Mucosa of stomach (tissue), 1 donor: Measurements from ENCODE around the gene FBXO11.

Source experiments
- H3K27me3 ChIP-seq: one replicate; pipeline ENCODE4 v1.7.0; 2013; ENCODE audit warnings: mild to moderate bottlenecking, low read length; ENCODE audit not compliant: control insufficient read depth, insufficient read depth
- H3K36me3 ChIP-seq: one replicate; pipeline ENCODE4 v1.7.0; 2013; ENCODE audit warnings: low read length; ENCODE audit not compliant: control insufficient read depth, insufficient read depth
- H3K4me1 ChIP-seq: one replicate; pipeline ENCODE4 v1.7.0; 2013; ENCODE audit warnings: mild to moderate bottlenecking, low read length; ENCODE audit not compliant: control insufficient read depth, insufficient read depth
- H3K4me3 ChIP-seq: one replicate; pipeline ENCODE4 v1.7.0; 2013; ENCODE audit warnings: low read length
- H3K9ac ChIP-seq: one replicate; pipeline ENCODE4 v1.7.0; 2013; ENCODE audit warnings: mild to moderate bottlenecking, low read length, moderate library complexity
- H3K9me3 ChIP-seq: one replicate; pipeline ENCODE4 v1.7.0; 2013; ENCODE audit warnings: mild to moderate bottlenecking, low read length, moderate library complexity; ENCODE audit not compliant: control insufficient read depth
- donor health status: Pancreatic carcinoma.

Gene FBXO11

DNA sequence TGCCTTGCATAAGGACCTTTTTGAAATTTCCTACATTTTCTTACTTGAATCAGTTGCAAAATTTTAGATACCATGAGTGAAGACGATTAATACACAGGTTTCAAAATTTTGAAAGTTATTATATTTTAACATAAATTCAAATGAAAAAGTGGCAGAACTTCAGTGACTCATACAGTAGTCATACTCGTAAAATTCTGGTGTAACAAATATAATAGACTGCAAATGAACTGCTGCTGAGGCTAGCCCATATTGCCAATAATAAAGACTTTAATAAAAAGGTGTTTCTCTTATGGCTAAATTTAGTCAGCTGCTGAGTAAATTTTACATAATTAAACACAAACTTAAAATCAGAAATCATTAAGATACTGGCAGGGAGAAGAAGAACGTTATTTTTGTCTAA, 86.5 kb downstream of the FBXO11 start:
- H3K9me3 ChIP-seq: no peaks in the 10 kb centered on the region
- no peak overlapping the region for H3K4me3 ChIP-seq
- no peak overlapping the region for H3K9ac ChIP-seq
- no peaks in the 10 kb centered on the region for H3K27me3 ChIP-seq
- no peaks in the 10 kb centered on the region for H3K4me1 ChIP-seq
- H3K36me3 ChIP-seq: no peaks in the 10 kb centered on the region

DNA sequence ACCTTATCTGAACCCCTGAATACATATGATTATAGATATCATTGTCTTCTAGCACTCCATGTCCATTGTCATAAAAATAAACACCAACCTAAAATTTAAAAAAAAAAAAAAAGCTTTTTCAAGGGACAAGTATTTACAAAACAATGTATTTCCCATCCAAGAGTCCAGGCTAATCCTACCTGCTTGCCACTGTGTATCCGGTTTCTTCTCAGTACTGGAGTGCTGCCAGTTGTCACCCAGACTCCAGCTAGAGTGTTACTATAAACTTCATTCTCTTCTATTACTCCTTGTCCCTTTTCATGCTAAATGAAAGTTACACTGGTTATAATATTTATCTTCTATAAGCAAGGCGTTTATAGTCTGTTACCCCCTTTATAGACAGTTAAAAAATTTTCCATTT, 87.5 kb downstream of the FBXO11 start:
- Histone ChIP-seq H3K9ac (no peak overlapping the region), H3K36me3 (no peaks in the 10 kb centered on the region), H3K4me3 (no peak overlapping the region), H3K27me3 (no peaks in the 10 kb centered on the region), H3K4me1 (no peaks in the 10 kb centered on the region), H3K9me3 (no peaks in the 10 kb centered on the region)

DNA sequence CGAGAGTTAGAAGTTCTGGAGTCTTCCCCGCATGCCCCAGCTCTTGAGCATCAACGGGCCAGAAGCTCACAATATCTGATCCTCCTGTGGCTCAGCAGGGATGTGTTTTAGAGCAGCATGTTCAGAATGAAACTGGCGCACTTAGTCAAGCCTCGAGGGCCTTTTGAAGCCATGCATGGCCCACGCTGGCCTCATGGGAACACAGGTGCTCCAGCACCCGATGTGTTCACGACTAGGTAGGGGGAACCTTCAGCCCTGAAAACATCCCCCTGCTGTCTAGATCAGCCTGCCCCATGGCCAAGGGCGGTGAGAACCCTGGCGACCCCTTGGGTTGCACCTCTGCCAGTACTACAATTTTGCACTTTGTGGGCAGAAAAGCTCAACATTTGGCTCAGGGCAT, 90.5 kb downstream of the FBXO11 start:
- H3K4me3 ChIP-seq: no peak overlapping the region
- H3K9ac ChIP-seq: no peak overlapping the region
- H3K27me3 ChIP-seq: no peaks in the 10 kb centered on the region
- no peaks in the 10 kb centered on the region for H3K4me1 ChIP-seq
- no peaks in the 10 kb centered on the region for H3K9me3 ChIP-seq
- no peaks in the 10 kb centered on the region for H3K36me3 ChIP-seq

DNA sequence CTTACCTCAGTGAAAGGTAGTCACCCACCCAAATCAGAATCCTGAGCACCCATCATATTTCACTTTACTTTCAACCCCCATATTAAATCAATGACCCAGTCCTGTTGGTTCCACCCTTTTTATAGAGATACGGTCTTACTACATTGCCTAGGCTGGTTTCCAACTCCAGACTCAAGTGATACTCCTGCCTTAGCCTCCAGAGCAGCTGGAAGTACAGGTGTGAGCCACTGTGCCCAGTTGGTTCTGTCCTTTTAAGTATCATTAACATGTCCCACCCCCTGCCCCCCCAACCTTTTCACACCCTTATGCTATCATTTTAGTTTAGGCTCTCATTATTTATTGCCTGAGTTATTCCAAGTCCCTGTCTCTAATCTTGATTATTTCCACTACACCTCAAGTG, 94.6 kb downstream of the FBXO11 start:
- no peak overlapping the region for H3K9ac ChIP-seq
- H3K27me3 ChIP-seq: no peaks in the 10 kb centered on the region
- H3K36me3 ChIP-seq: no peaks in the 10 kb centered on the region
- no peak overlapping the region for H3K4me3 ChIP-seq
- H3K4me1 ChIP-seq: no peaks in the 10 kb centered on the region
- no peaks in the 10 kb centered on the region for H3K9me3 ChIP-seq

DNA sequence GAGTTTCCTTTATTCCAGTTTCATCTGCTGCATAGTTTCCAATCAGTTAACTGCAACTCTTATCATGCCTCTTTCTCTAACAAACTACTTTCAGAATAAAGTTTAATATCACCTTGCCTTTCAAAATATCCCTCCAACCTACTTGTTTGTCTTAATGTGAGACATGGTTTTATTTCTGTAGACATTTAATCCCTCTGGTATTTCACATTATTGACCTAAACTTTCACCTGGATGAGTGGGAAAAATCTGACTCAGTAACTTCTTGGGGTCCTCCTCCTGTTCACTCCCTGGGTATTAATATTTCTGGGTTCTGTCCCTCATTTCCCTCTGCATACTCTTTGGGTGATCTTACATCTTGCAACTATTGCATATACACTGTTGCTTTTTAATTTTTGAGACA, 95.4 kb downstream of the FBXO11 start:
- Histone ChIP-seq H3K9ac (no peak overlapping the region), H3K9me3 (no peaks in the 10 kb centered on the region), H3K4me1 (no peaks in the 10 kb centered on the region), H3K27me3 (no peaks in the 10 kb centered on the region), H3K4me3 (no peak overlapping the region), H3K36me3 (no peaks in the 10 kb centered on the region)

DNA sequence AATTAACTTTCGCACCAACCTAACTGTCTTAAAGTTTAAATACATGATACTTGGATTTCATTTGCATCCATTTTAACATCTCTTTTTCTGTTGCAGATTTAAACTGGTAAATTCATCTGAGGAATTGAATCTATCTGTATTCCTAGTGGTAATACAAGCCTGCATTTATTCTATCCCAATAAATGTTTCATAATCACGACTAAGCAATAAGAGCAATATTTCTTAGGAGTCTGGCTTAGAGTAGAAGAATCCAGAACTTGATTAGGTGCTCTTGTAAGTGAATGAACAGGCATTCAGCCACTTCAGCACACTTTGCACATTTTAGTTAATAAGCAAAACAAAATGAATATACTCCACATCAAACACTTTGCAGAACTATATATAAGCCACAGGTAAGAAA, 96.4 kb downstream of the FBXO11 start:
- Histone ChIP-seq H3K27me3 (no peaks in the 10 kb centered on the region), H3K36me3 (no peaks in the 10 kb centered on the region), H3K9me3 (no peaks in the 10 kb centered on the region), H3K9ac (no peak overlapping the region), H3K4me3 (no peak overlapping the region), H3K4me1 (no peaks in the 10 kb centered on the region)

DNA sequence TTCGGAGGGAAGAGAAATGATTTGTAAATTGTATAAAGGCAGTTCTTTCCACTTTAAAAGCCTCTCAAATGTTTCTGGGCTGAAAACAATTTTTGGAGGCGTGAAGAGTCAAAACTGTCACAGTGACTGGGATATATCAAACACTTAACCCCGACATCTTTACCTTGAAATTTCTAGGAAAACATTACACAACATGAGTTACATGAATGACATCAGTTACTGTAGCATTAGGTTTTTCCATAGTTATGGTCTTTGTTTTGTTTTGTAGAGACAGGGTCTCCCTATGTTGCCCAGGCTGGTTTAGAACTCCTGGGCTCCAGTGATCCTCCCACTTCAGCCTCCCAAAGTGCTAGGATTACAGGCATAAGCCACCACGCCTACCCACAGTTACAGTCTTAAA, 97.7 kb downstream of the FBXO11 start:
- Histone ChIP-seq H3K9ac (no peak overlapping the region), H3K36me3 (peaks cover 4% of the 10 kb centered on the region), H3K4me1 (no peaks in the 10 kb centered on the region), H3K27me3 (no peaks in the 10 kb centered on the region), H3K9me3 (no peaks in the 10 kb centered on the region), H3K4me3 (no peak overlapping the region)

DNA sequence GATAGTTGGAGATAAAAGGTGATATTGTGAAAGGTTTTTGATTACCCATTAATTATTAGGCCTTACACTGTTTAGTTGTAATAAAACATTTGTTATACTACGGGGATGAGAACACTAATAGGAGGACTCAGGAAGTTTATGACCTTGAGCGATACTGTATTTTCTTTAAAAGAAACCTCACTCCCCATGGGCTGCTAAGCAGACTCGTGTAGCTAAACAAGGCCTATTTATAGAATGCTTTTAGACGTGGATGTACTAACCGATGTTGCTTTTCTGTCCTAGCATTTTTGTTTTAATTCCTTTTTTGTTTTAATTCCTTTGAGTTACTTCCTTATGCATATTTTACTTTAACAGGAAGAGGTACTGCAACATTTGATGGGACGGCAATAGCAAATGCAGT, 100.4 kb downstream of the FBXO11 start:
- H3K36me3 ChIP-seq: peaks cover 8% of the 10 kb centered on the region
- H3K4me1 ChIP-seq: no peaks in the 10 kb centered on the region
- H3K9ac ChIP-seq: no peak overlapping the region
- no peaks in the 10 kb centered on the region for H3K9me3 ChIP-seq
- H3K4me3 ChIP-seq: no peak overlapping the region
- no peaks in the 10 kb centered on the region for H3K27me3 ChIP-seq

DNA sequence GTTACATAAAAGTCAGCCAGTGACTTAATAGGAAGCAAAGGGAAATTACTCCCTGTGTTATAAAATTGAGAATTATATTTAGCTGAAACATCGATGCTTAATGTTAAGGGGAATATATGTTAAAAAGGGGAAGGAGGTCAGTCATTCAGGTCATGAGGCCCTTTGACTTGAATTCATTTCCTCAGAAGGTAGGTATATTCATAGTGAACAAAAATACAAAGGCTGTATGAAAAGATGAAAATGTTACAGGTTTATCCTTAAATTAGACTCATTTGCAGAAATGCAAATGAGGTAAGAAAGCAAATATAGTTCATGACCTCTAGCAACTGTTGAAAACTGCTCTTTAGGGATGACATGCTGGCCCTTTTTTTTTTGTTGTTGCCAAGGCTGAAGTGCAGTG, 102.5 kb downstream of the FBXO11 start:
- H3K9me3 ChIP-seq: no peaks in the 10 kb centered on the region
- H3K4me3 ChIP-seq: no peak overlapping the region
- H3K27me3 ChIP-seq: no peaks in the 10 kb centered on the region
- no peaks in the 10 kb centered on the region for H3K4me1 ChIP-seq
- H3K9ac ChIP-seq: no peak overlapping the region
- peaks cover 15% of the 10 kb centered on the region for H3K36me3 ChIP-seq

DNA sequence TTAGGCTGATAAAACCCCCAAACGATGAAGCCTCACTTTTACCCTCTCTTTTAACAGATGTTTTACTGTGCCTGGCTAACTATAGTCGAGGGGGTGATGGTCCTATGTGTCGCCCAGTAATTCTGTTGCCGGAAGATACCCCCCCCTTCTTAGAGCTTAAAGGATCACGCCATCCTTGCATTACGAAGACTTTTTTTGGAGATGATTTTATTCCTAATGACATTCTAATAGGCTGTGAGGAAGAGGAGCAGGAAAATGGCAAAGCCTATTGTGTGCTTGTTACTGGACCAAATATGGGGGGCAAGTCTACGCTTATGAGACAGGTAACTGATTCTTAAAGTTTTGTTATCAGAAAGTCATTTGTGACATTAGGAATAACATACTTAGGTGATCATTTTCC, 102.9 kb downstream of the FBXO11 start:
- H3K27me3 ChIP-seq: no peaks in the 10 kb centered on the region
- H3K4me1 ChIP-seq: no peaks in the 10 kb centered on the region
- peaks cover 16% of the 10 kb centered on the region for H3K36me3 ChIP-seq
- H3K4me3 ChIP-seq: no peak overlapping the region
- H3K9ac ChIP-seq: no peak overlapping the region
- H3K9me3 ChIP-seq: no peaks in the 10 kb centered on the region

DNA sequence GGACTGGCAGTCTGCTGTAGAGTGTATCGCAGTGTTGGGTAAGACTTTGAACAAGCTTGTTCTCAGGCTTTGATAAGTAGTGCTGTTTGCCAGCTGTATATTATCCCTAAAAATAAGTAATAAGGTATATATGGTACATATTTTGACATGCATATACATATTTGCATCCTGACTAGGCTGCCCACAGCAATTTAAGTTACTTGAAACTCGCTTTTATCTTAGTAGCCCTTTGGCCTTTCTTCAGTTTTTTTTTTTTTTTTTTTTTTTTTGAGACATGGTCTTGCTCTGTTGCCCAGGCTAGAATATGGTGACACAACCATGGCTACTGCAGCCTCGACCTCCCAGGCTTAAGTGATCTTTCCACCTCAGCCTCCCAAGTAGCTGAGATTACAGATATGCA, 105.2 kb downstream of the FBXO11 start:
- Histone ChIP-seq H3K36me3 (peaks cover 16% of the 10 kb centered on the region), H3K4me1 (no peaks in the 10 kb centered on the region), H3K9me3 (no peaks in the 10 kb centered on the region), H3K27me3 (no peaks in the 10 kb centered on the region), H3K4me3 (no peak overlapping the region), H3K9ac (no peak overlapping the region)

DNA sequence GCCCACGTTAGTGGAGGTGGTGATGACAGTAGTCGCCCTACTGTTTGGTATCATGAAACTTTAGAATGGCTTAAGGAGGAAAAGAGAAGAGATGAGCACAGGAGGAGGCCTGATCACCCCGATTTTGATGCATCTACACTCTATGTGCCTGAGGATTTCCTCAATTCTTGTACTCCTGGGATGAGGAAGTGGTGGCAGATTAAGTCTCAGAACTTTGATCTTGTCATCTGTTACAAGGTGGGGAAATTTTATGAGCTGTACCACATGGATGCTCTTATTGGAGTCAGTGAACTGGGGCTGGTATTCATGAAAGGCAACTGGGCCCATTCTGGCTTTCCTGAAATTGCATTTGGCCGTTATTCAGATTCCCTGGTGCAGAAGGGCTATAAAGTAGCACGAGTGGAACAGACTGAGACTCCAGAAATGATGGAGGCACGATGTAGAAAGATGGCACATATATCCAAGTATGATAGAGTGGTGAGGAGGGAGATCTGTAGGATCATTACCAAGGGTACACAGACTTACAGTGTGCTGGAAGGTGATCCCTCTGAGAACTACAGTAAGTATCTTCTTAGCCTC, 107.2 kb downstream of the FBXO11 start:
- H3K4me3 ChIP-seq: no peak overlapping the region
- peaks cover 16% of the 10 kb centered on the region for H3K36me3 ChIP-seq

DNA sequence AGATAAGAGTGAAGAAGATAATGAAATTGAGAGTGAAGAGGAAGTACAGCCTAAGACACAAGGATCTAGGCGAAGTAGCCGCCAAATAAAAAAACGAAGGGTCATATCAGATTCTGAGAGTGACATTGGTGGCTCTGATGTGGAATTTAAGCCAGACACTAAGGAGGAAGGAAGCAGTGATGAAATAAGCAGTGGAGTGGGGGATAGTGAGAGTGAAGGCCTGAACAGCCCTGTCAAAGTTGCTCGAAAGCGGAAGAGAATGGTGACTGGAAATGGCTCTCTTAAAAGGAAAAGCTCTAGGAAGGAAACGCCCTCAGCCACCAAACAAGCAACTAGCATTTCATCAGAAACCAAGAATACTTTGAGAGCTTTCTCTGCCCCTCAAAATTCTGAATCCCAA, 107.7 kb downstream of the FBXO11 start:
- Histone ChIP-seq H3K27me3 (no peaks in the 10 kb centered on the region), H3K4me1 (no peaks in the 10 kb centered on the region), H3K9ac (no peak overlapping the region), H3K4me3 (no peak overlapping the region), H3K9me3 (no peaks in the 10 kb centered on the region), H3K36me3 (peaks cover 12% of the 10 kb centered on the region)

More for the DNA sequence above, 107.2 kb downstream of the FBXO11 start:
- no peaks in the 10 kb centered on the region for H3K4me1 ChIP-seq
- H3K27me3 ChIP-seq: no peaks in the 10 kb centered on the region
- no peaks in the 10 kb centered on the region for H3K9me3 ChIP-seq
- no peak overlapping the region for H3K9ac ChIP-seq
